ENCODE results near the gene BMPR1A.
"Not testable (repeated sequence)": the region's sequence is repeated elsewhere in the genome, so short reads cannot be mapped to it uniquely, and the experiment has no call there.

BMPR1A gene

GRCh38 chr10:86951184-86951761 is 194.9 kb downstream of the BMPR1A start:
- Histone ChIP-seq H3K4me3 (ENCODE audit: low read depth, low read length) (no peak overlapping the region), H3K14ac (ENCODE audit: low read length) (no peak overlapping the region), H3K23ac (ENCODE audit: low read length) (no peak overlapping the region), H2BK5ac (ENCODE audit: low read depth, low read length, poor library complexity) (no peak overlapping the region), H3K36me3 (ENCODE audit: control insufficient read depth in 1 of 2, insufficient read depth in 2 of 2, low read length in 2 of 2) (no peaks in the 10 kb centered on the region), H3K18ac (ENCODE audit: low read length) (no peak overlapping the region), H4K12ac (ENCODE audit: low read depth, low read length) (no peak overlapping the region), H3K27me3 (ENCODE audit: insufficient read depth, low read length) (no peaks in the 10 kb centered on the region), H3K79me1 (ENCODE audit: low read length) (peaks cover 8% of the 10 kb centered on the region), H2AK5ac (ENCODE audit: low read length) (no peak overlapping the region), H2BK12ac (ENCODE audit: low read length) (no peak overlapping the region), H3K9me3 (ENCODE audit: insufficient read depth, low read depth, low read length) (peaks cover 11% of the 10 kb centered on the region), H3K4me1 (ENCODE audit: control insufficient read depth in 1 of 2, insufficient read depth in 2 of 2, low read length in 2 of 2) (peaks cover 18 to 20% of the 10 kb centered on the region in 2 experiments), H2AFZ (ENCODE audit: insufficient read depth, low read length, poor library complexity) (no peak overlapping the region), H4K91ac (ENCODE audit: low read depth, low read length) (no peak overlapping the region), H3K9ac (ENCODE audit: low read length) (no peak overlapping the region), H3K27ac (ENCODE audit: low read depth, low read length) (no peak overlapping the region), H3K4ac (ENCODE audit: low read depth, low read length) (no peak overlapping the region), H3K4me2 (ENCODE audit: low read length) (no peak overlapping the region), H2BK120ac (ENCODE audit: insufficient read depth, low read length, poor library complexity) (no peak overlapping the region), H4K8ac (ENCODE audit: low read depth, low read length) (no peak overlapping the region), H3K79me2 (ENCODE audit: control insufficient read depth, insufficient read depth, low read length, poor library complexity) (peaks cover 2% of the 10 kb centered on the region)
- DNase-seq = no peak

GRCh38 chr10:86952106-86952505 is 195.7 kb downstream of the BMPR1A start:
- peaks cover 18 to 20% of the 10 kb centered on the region in 2 experiments for H3K4me1 ChIP-seq (ENCODE audit: control insufficient read depth in 1 of 2, insufficient read depth in 2 of 2, low read length in 2 of 2)
- H3K4me3 ChIP-seq (ENCODE audit: low read depth, low read length) = no peak overlapping the region
- H3K79me1 ChIP-seq (ENCODE audit: low read length) = peaks cover 8% of the 10 kb centered on the region
- peaks cover 2% of the 10 kb centered on the region for H3K79me2 ChIP-seq (ENCODE audit: control insufficient read depth, insufficient read depth, low read length, poor library complexity)
- no peak overlapping the region for H4K91ac ChIP-seq (ENCODE audit: low read depth, low read length)
- no peak overlapping the region for H3K9ac ChIP-seq (ENCODE audit: low read length)
- H2AK5ac ChIP-seq (ENCODE audit: low read length) = no peak overlapping the region
- no peaks in the 10 kb centered on the region for H3K27me3 ChIP-seq (ENCODE audit: insufficient read depth, low read length)
- no peak overlapping the region for H4K12ac ChIP-seq (ENCODE audit: low read depth, low read length)
- H3K4me2 ChIP-seq (ENCODE audit: low read length) = no peak overlapping the region
- no peak overlapping the region for H3K4ac ChIP-seq (ENCODE audit: low read depth, low read length)
- no peak for DNase-seq
- peaks cover 9% of the 10 kb centered on the region for H3K9me3 ChIP-seq (ENCODE audit: insufficient read depth, low read depth, low read length)
- no peak overlapping the region for H3K18ac ChIP-seq (ENCODE audit: low read length)
- no peak overlapping the region for H2BK5ac ChIP-seq (ENCODE audit: low read depth, low read length, poor library complexity)
- no peak overlapping the region for H2BK12ac ChIP-seq (ENCODE audit: low read length)
- H2BK120ac ChIP-seq (ENCODE audit: insufficient read depth, low read length, poor library complexity) = no peak overlapping the region
- H3K14ac ChIP-seq (ENCODE audit: low read length) = no peak overlapping the region
- H3K36me3 ChIP-seq (ENCODE audit: control insufficient read depth in 1 of 2, insufficient read depth in 2 of 2, low read length in 2 of 2) = no peaks in the 10 kb centered on the region
- no peak overlapping the region for H3K27ac ChIP-seq (ENCODE audit: low read depth, low read length)
- H2AFZ ChIP-seq (ENCODE audit: insufficient read depth, low read length, poor library complexity) = no peak overlapping the region
- no CpG with 5 or more reads among the region's 7 CpGs for WGBS (ENCODE audit: extremely low coverage, insufficient coverage, insufficient read length)
- H3K23ac ChIP-seq (ENCODE audit: low read length) = no peak overlapping the region
- no peak overlapping the region for H4K8ac ChIP-seq (ENCODE audit: low read depth, low read length)

- not testable (repeated sequence) for H2AFZ ChIP-seq (ENCODE audit: insufficient read depth, low read length, poor library complexity); H3K79me1 ChIP-seq (ENCODE audit: low read length); H3K27ac ChIP-seq (ENCODE audit: low read depth, low read length); H4K12ac ChIP-seq (ENCODE audit: low read depth, low read length); H2AK5ac ChIP-seq (ENCODE audit: low read length); H3K36me3 ChIP-seq (ENCODE audit: control insufficient read depth in 1 of 2, insufficient read depth in 2 of 2, low read length in 2 of 2); H3K4me2 ChIP-seq (ENCODE audit: low read length); H3K9ac ChIP-seq (ENCODE audit: low read length); H3K23ac ChIP-seq (ENCODE audit: low read length); H3K14ac ChIP-seq (ENCODE audit: low read length); H3K27me3 ChIP-seq (ENCODE audit: insufficient read depth, low read length); H3K9me3 ChIP-seq (ENCODE audit: insufficient read depth, low read depth, low read length); H2BK12ac ChIP-seq (ENCODE audit: low read length); H3K4ac ChIP-seq (ENCODE audit: low read depth, low read length); H3K79me2 ChIP-seq (ENCODE audit: control insufficient read depth, insufficient read depth, low read length, poor library complexity); H4K8ac ChIP-seq (ENCODE audit: low read depth, low read length); H2BK120ac ChIP-seq (ENCODE audit: insufficient read depth, low read length, poor library complexity); H3K18ac ChIP-seq (ENCODE audit: low read length); DNase-seq; H2BK5ac ChIP-seq (ENCODE audit: low read depth, low read length, poor library complexity); H4K91ac ChIP-seq (ENCODE audit: low read depth, low read length); H3K4me3 ChIP-seq (ENCODE audit: low read depth, low read length)
- H3K4me1 ChIP-seq (ENCODE audit: control insufficient read depth in 1 of 2, insufficient read depth in 2 of 2, low read length in 2 of 2) = peaks cover 18 to 22% of the 10 kb centered on the region in 2 experiments
- WGBS (ENCODE audit: extremely low coverage, insufficient coverage, insufficient read length) = no CpG with 5 or more reads among the region's 10 CpGs
Observed at GRCh38 chr10:86952697-86953096, 196.3 kb downstream of the BMPR1A start.

GRCh38 chr10:86953747-86954680 is 197.6 kb downstream of the BMPR1A start:
- H3K27me3 ChIP-seq (ENCODE audit: insufficient read depth, low read length) = no peaks in the 10 kb centered on the region
- no peak overlapping the region for H3K9ac ChIP-seq (ENCODE audit: low read length)
- peak overlapping the region; percentile 34 for H2BK5ac ChIP-seq (ENCODE audit: low read depth, low read length, poor library complexity)
- H3K4me2 ChIP-seq (ENCODE audit: low read length) = no peak overlapping the region
- H3K27ac ChIP-seq (ENCODE audit: low read depth, low read length) = no peak overlapping the region
- H2BK120ac ChIP-seq (ENCODE audit: insufficient read depth, low read length, poor library complexity) = peak overlapping the region; percentile 52
- H3K9me3 ChIP-seq (ENCODE audit: insufficient read depth, low read depth, low read length) = peaks cover 9% of the 10 kb centered on the region
- H3K4me1 ChIP-seq (ENCODE audit: control insufficient read depth in 1 of 2, insufficient read depth in 2 of 2, low read length in 2 of 2) = peaks cover 27 to 34% of the 10 kb centered on the region in 2 experiments
- no peaks in the 10 kb centered on the region for H3K36me3 ChIP-seq (ENCODE audit: control insufficient read depth in 1 of 2, insufficient read depth in 2 of 2, low read length in 2 of 2)
- peak overlapping the region; percentile 3 for H3K14ac ChIP-seq (ENCODE audit: low read length)
- H2AK5ac ChIP-seq (ENCODE audit: low read length) = peak overlapping the region; percentile 5
- peak overlapping the region; percentile 37 for H3K4ac ChIP-seq (ENCODE audit: low read depth, low read length)
- no peak overlapping the region for H4K12ac ChIP-seq (ENCODE audit: low read depth, low read length)
- H2AFZ ChIP-seq (ENCODE audit: insufficient read depth, low read length, poor library complexity) = peak overlapping the region; percentile 43
- DNase-seq = no peak
- H3K4me3 ChIP-seq (ENCODE audit: low read depth, low read length) = peak overlapping the region; percentile 19
- peak overlapping the region; percentile 37 for H4K8ac ChIP-seq (ENCODE audit: low read depth, low read length)
- whole genome bisulfite sequencing (ENCODE audit: extremely low coverage, insufficient coverage, insufficient read length) = no CpG with 5 or more reads among the region's 15 CpGs
- H2BK12ac ChIP-seq (ENCODE audit: low read length) = peak overlapping the region; percentile 81
- no peak overlapping the region for H3K23ac ChIP-seq (ENCODE audit: low read length)
- H3K18ac ChIP-seq (ENCODE audit: low read length) = no peak overlapping the region
- peak overlapping the region; percentile 19 for H4K91ac ChIP-seq (ENCODE audit: low read depth, low read length)
- peaks cover 2% of the 10 kb centered on the region for H3K79me2 ChIP-seq (ENCODE audit: control insufficient read depth, insufficient read depth, low read length, poor library complexity)
- H3K79me1 ChIP-seq (ENCODE audit: low read length) = peaks cover 13% of the 10 kb centered on the region

Data from trophoblast cell (in vitro differentiated cells and primary cell).